Transverse colon (tissue), 4 donors: ENCODE results near the gene LRP1B. TPM values are rescaled to one million over a fixed set of nuclear protein-coding genes. Genes with fewer than 3 reads are reported as not detected.
"Not testable (repeated sequence)": the region's sequence is repeated elsewhere in the genome, so short reads cannot be mapped to it uniquely, and the experiment has no call there.

Experiments used
- DNase-seq: peaks from one replicate; pipeline ENCODE4 v3.0.0-alpha.2; 2019
- H3K27ac ChIP-seq, 4 donors: fragments of 200-600 bp; sonication (generic); 2 replicates each; pipeline ENCODE4 v1.5.1; 2016 to 2018; ENCODE audit warnings: inconsistent platforms in 4 of 4
- H3K27me3 ChIP-seq: fragments of 200-600 bp; sonication (generic); 2 replicates; pipeline ENCODE4 v1.5.1; 2017; ENCODE audit warnings: inconsistent platforms
- H3K36me3 ChIP-seq, 4 donors: fragments of 200-600 bp; sonication (generic); 2 replicates each; pipeline ENCODE4 v1.5.1; 2017 to 2019; ENCODE audit warnings: inconsistent platforms in 4 of 4
- H3K4me1 ChIP-seq, 4 donors: fragments of 200-600 bp; sonication (generic); 2 replicates each; pipeline ENCODE4 v1.5.1; 2017 to 2020; ENCODE audit warnings: inconsistent platforms in 4 of 4
- H3K4me3 ChIP-seq, 4 donors: fragments of 200-600 bp; sonication (generic); 1 replicate in 1 of 4; 2 replicates in 3 of 4; pipeline versions ENCODE4 v1.5.1 to v1.6.1; 2017 to 2019; ENCODE audit warnings: inconsistent platforms in 4 of 4
- H3K9me3 ChIP-seq, 2 donors: fragments of 200-600 bp; sonication (generic); 2 replicates each; pipeline ENCODE4 v1.5.1; 2017 to 2019; ENCODE audit warnings: inconsistent platforms in 2 of 2
- CTCF ChIP-seq, 5 experiments: fragments of 200-600 bp in 3 of 5; fragments of 450-650 bp in 2 of 5; sonication (generic) in 3 of 5; IDR thresholded peaks; 1 replicate in 2 of 5; 2 replicates in 3 of 5; pipeline ENCODE4 v1.5.1; 2016 to 2017; ENCODE audit warnings: antibody characterized with exemption in 5 of 5, inconsistent platforms in 3 of 5, mild to moderate bottlenecking in 2 of 5, moderate library complexity in 1 of 5
- EP300 ChIP-seq: sonication (generic); formaldehyde crosslinking; IDR thresholded peaks from one replicate; pipeline ENCODE4 v1.6.1; 2017; ENCODE audit warnings: antibody characterized with exemption, low read depth
- POLR2A ChIP-seq: fragments of 450-650 bp; IDR thresholded peaks from one replicate; pipeline ENCODE4 v1.6.1; 2016; ENCODE audit warnings: antibody characterized with exemption, mild to moderate bottlenecking, moderate library complexity
- POLR2AphosphoS5 ChIP-seq, 3 donors: sonication (generic); formaldehyde crosslinking; IDR thresholded peaks; one replicate each; pipeline ENCODE4 v1.6.1; 2016; ENCODE audit warnings: antibody characterized with exemption in 3 of 3
- WGBS, 2 donors: methylation state at CpG; one replicate each; pipeline ENCODE4 v1.1.5; 2018; ENCODE audit warnings: low coverage in 1 of 2; 5-methylcytosine and 5-hydroxymethylcytosine counted together
- in situ Hi-C, 4 donors: fragments of 200-750 bp; cut with MboI; loops; one replicate each; pipeline versions ENCODE4 v1.15.0 to v1.15.1; 2017; ENCODE audit warnings: low sequenced_read_pairs in 3 of 4, low pct_ligation_motif_present in 1 of 4, low pct_unique_long_range_greater_than_20kb in 1 of 4
- intact Hi-C: fragments of 100-400 bp; cut with DNase I; formaldehyde crosslinking; loops from one replicate; pipeline ENCODE4 v1.15.1; 2023; ENCODE audit warnings: low total_unique reads
- total RNA-seq, 4 donors: library from RNA; depleted of rRNA; stranded (reverse); fragments of >200 nt; gene quantifications; one replicate each; pipeline ENCODE4 v1.1.0, GENCODE V29; 2016

Gene LRP1B
- total RNA-seq, 4 donors from 2014 or later: 0.48 to 5.4 (median 0.82) TPM; not detected in 1

DNA sequence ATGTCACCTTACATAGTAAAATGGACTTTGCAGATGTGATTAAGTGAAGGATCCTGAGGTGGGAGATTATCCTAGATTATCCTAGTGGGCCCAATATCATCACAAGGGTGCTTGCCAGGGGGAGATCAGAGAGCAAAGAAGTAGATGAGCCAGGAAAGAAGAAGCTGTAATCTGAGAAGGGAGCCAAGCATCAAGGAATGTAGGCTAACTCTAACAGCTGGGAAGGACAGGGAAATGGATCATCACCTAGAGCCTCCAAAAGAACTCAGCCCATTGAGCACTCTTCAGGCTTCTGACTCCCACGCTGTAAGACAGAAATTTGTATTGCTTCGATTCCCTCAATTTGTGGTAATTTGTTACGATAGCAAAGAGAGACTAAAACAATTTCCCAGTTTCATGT is 309.9 kb downstream of the LRP1B start:
- H3K4me3 ChIP-seq: no peak overlapping the region
- in situ Hi-C loops: no loop called here
- H3K9me3 ChIP-seq: no peaks in the 10 kb centered on the region

DNA sequence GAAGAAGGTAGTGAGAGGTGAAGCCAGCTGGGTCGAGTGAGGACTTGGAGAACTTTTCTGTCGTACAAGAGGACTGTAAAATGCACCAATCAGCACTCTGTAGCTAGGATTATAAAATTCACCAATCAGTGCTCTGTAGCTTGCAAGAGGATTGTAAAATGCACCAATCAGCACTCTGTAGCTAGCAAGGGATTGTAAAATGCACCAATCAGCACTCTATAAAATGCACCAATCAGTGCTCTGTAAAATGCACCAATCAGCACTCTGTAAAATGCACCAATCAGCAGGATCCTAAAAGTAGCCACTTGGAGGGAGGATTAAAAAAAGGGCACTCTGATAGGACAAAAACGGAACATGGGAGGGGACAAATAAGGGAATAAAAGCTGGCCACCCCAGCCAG is 315.5 kb downstream of the LRP1B start:
- H3K4me3 ChIP-seq, in situ Hi-C loops, H3K9me3 ChIP-seq, H3K27me3 ChIP-seq, intact Hi-C loops, DNase-seq, H3K36me3 ChIP-seq, H3K27ac ChIP-seq, H3K4me1 ChIP-seq: not testable (repeated sequence)
- 57 to 74% methylated on average over 3 of the region's 3 CpGs for WGBS, 2 donors

More for the DNA sequence above, 309.9 kb downstream of the LRP1B start:
- intact Hi-C loops: no loop called here
- no peaks in the 10 kb centered on the region for H3K27me3 ChIP-seq
- H3K27ac ChIP-seq: no peak overlapping the region
- H3K36me3 ChIP-seq: no peaks in the 10 kb centered on the region
- no peaks in the 10 kb centered on the region for H3K4me1 ChIP-seq
- TF ChIP-seq POLR2A (no peak), CTCF (IDR thresholded peaks at IDR 0.05) (no peak), EP300 (no peak), POLR2AphosphoS5 (IDR thresholded peaks at IDR 0.05) (no peak)
- WGBS, 2 donors: 80% methylated on average over 3 of the region's 3 CpGs; no CpG with 5 or more reads in 1 of the 2 donors
- no peak for DNase-seq

GRCh38 chr2:141814150-141814549 is 316.7 kb downstream of the LRP1B start:
- Histone ChIP-seq H3K4me3 (no peak overlapping the region), H3K27me3 (no peaks in the 10 kb centered on the region), H3K9me3 (no peaks in the 10 kb centered on the region), H3K4me1 (no peaks in the 10 kb centered on the region), H3K27ac (no peak overlapping the region), H3K36me3 (no peaks in the 10 kb centered on the region)
- 66 to 69% methylated on average over 2 of the region's 2 CpGs for WGBS, 2 donors
- no peak for TF ChIP-seq EP300
- no peak for TF ChIP-seq POLR2AphosphoS5 (IDR thresholded peaks at IDR 0.05)
- no peak for TF ChIP-seq POLR2A
- TF ChIP-seq CTCF (IDR thresholded peaks at IDR 0.05): no peak
- DNase-seq: no peak
- in situ Hi-C loops: no loop called here
- intact Hi-C loops: no loop called here

DNA sequence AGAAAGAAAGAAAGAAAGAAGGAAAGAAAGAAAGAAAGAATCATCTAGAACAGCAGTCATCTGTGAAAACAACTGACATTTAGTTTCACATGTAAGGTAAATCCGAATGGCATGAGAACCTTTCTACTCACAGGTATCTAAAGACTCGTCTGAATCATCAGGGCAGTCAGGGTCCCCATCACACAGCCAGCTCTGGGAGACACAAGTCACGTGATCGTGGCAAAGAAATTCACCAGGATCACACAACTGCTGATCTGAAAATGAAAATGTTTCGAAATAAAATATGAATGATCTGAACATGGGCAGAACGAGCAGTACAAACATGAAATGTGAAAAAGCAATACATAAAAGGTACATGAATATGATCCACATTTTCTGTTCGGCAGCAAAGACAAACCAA is 320.7 kb downstream of the LRP1B start:
- TF ChIP-seq POLR2A: no peak
- TF ChIP-seq EP300: no peak
- no peak for TF ChIP-seq POLR2AphosphoS5 (IDR thresholded peaks at IDR 0.05)
- TF ChIP-seq CTCF (IDR thresholded peaks at IDR 0.05): no peak
- H3K27ac ChIP-seq: no peak overlapping the region
- no peak for DNase-seq
- H3K4me1 ChIP-seq: no peaks in the 10 kb centered on the region
- H3K9me3 ChIP-seq: no peaks in the 10 kb centered on the region
- no peaks in the 10 kb centered on the region for H3K27me3 ChIP-seq
- intact Hi-C loops (no loop called here), in situ Hi-C loops (no loop called here)
- H3K36me3 ChIP-seq: no peaks in the 10 kb centered on the region
- 71 to 72% methylated on average over 6 to 7 of the region's 7 CpGs for WGBS, 2 donors
- no peak overlapping the region for H3K4me3 ChIP-seq

DNA sequence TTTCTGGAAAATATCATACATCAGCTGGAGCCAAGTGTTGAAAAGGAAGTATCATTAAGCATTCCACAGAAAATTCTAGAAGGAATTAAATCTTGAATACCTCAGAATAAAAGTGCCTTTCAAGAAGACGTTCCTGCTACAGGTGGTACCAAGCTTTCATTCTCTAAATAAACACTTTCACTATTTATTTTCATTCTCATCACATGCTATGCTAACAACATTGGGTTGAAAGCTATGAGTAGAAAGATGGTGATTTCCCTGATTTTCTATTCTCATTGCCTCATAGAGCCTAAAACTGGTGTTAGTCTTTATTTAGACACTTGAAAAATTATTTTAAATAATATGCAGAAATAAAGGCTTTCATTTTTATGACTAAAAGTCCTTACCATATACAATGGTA is 324.7 kb downstream of the LRP1B start:
- in situ Hi-C loops (no loop called here), intact Hi-C loops (no loop called here)
- 38 to 47% methylated on average over 1 of the region's 1 CpG for WGBS, 2 donors
- H3K4me3 ChIP-seq: no peak overlapping the region
- no peaks in the 10 kb centered on the region for H3K36me3 ChIP-seq
- no peaks in the 10 kb centered on the region for H3K9me3 ChIP-seq
- H3K4me1 ChIP-seq: no peaks in the 10 kb centered on the region
- no peaks in the 10 kb centered on the region for H3K27me3 ChIP-seq
- no peak for DNase-seq
- no peak overlapping the region for H3K27ac ChIP-seq
- TF ChIP-seq EP300 (no peak), POLR2A (no peak), CTCF (IDR thresholded peaks at IDR 0.05) (no peak), POLR2AphosphoS5 (IDR thresholded peaks at IDR 0.05) (no peak)
